ENCODE results near the gene SDHA. TPM values are rescaled to one million over a fixed set of nuclear protein-coding genes. Genes with fewer than 3 reads are reported as not detected.
"Not testable (repeated sequence)": the region's sequence is repeated elsewhere in the genome, so short reads cannot be mapped to it uniquely, and the experiment has no call there.

Gene SDHA
- total RNA-seq, 1 donor from 2014 or later: 86.3 TPM

DNA sequence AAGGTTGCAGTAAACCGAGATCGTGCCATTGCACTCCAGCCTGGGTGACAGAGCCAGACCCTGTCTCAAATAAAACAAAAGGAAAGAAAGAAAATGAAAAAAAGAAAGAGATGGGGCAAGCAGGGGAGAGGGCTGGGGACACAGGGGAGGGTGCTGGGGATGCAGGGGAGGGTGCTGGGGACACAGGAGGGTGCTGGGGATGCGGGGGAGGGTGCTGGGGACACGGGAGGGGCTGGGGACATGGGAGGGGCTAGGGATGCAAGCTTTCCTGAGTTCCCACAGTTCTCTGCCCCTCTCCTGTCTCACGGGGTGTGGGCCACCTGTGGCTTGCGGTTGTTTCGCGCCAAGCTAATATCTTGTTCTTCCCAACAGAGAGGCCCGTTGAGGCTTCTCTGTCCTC is 60.5 kb downstream of the SDHA start:
- peaks cover 27% of the 10 kb centered on the region for H3K9me3 Mint-ChIP-seq
- H3K27ac Mint-ChIP-seq: no peak overlapping the region
- no peaks in the 10 kb centered on the region for H3K27me3 Mint-ChIP-seq (ENCODE audit: low read depth)
- H3K4me1 Mint-ChIP-seq: peaks cover 2% of the 10 kb centered on the region
- DNase-seq (ENCODE audit: low spot score in 2 of 2, unreplicated experiment in 2 of 2): no peak
- H3K36me3 Mint-ChIP-seq: peaks cover 44% of the 10 kb centered on the region
- TF ChIP-seq, protein P1, sequence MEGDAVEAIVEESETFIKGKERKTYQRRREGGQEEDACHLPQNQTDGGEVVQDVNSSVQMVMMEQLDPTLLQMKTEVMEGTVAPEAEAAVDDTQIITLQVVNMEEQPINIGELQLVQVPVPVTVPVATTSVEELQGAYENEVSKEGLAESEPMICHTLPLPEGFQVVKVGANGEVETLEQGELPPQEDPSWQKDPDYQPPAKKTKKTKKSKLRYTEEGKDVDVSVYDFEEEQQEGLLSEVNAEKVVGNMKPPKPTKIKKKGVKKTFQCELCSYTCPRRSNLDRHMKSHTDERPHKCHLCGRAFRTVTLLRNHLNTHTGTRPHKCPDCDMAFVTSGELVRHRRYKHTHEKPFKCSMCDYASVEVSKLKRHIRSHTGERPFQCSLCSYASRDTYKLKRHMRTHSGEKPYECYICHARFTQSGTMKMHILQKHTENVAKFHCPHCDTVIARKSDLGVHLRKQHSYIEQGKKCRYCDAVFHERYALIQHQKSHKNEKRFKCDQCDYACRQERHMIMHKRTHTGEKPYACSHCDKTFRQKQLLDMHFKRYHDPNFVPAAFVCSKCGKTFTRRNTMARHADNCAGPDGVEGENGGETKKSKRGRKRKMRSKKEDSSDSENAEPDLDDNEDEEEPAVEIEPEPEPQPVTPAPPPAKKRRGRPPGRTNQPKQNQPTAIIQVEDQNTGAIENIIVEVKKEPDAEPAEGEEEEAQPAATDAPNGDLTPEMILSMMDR (IDR thresholded peaks at IDR 0.05; ENCODE audit: unreplicated experiment): no peak
- H3K4me3 Mint-ChIP-seq: no peak overlapping the region

DNA sequence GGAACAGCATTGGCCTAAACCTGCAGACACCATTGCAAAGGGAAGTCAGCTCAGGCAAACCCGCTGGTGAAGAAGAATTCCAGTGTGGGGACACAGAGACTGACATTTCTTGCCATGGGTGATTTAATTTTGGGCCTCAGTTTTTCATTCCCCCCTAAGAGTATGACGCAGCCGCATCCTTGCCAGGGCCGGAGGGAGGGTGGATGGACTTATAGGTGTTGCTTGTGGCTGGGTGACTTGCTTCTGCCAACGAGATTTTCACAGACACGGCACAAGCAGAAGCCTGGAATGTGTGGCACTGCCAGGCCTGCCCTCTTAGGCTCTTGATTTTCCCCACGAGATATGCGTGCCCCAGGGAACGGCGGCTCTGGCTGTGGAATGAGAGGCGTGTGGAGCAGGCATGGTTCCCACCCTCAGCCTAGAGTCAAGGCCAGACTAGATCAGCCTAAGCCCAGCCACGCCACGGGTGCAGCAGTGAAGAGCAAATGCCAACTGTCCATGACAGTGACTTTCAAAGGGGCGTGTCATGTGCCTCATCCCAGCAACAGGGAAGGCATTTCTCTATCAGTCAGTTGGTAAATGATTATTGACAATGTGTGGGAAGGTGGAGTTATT is 61.0 kb downstream of the SDHA start:
- not testable (repeated sequence) for H3K27ac Mint-ChIP-seq; DNase-seq (ENCODE audit: low spot score in 2 of 2, unreplicated experiment in 2 of 2); H3K4me1 Mint-ChIP-seq; H3K4me3 Mint-ChIP-seq; H3K27me3 Mint-ChIP-seq (ENCODE audit: low read depth)
- Mint-ChIP-seq H3K9me3 (peaks cover 32% of the 10 kb centered on the region), H3K36me3 (peaks cover 49% of the 10 kb centered on the region)

- Mint-ChIP-seq H3K27me3 (ENCODE audit: low read depth) (no peaks in the 10 kb centered on the region), H3K36me3 (peaks cover 42% of the 10 kb centered on the region), H3K4me1 (no peaks in the 10 kb centered on the region), H3K27ac (no peak overlapping the region), H3K4me3 (no peak overlapping the region), H3K9me3 (peaks cover 31% of the 10 kb centered on the region)
- TF ChIP-seq, protein P1 (IDR thresholded peaks at IDR 0.05; ENCODE audit: unreplicated experiment): no peak
- no peak for DNase-seq (ENCODE audit: low spot score in 2 of 2, unreplicated experiment in 2 of 2)
Observed at GRCh38 chr5:285991-286557, 68.0 kb downstream of the SDHA start.

- not testable (repeated sequence) for H3K27ac Mint-ChIP-seq; H3K4me1 Mint-ChIP-seq; H3K9me3 Mint-ChIP-seq; DNase-seq (ENCODE audit: low spot score in 2 of 2, unreplicated experiment in 2 of 2); H3K27me3 Mint-ChIP-seq (ENCODE audit: low read depth); H3K4me3 Mint-ChIP-seq
- H3K36me3 Mint-ChIP-seq: peaks cover 27% of the 10 kb centered on the region
Observed at GRCh38 chr5:290200-290599, 72.1 kb downstream of the SDHA start.

DNA sequence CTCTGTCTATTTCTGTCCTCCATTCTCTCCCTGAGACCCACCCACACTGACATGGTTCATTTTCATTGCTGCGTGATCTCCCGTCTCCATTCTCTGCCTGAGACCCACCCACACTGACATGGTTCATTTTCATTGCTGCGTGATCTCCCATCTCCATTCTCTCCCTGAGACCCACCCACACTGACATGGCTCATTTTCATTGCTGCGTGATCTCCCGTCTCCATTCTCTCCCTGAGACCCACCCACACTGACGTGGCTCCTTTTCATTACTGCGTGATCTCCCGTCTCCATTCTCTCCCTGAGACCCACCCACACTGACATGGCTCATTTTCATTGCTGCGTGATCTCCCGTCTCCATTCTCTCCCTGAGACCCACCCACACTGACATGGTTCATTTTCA is 73.2 kb downstream of the SDHA start:
- not testable (repeated sequence) for H3K27me3 Mint-ChIP-seq (ENCODE audit: low read depth); DNase-seq (ENCODE audit: low spot score in 2 of 2, unreplicated experiment in 2 of 2); H3K4me3 Mint-ChIP-seq; H3K4me1 Mint-ChIP-seq; H3K9me3 Mint-ChIP-seq; H3K27ac Mint-ChIP-seq
- peaks cover 21% of the 10 kb centered on the region for H3K36me3 Mint-ChIP-seq

GRCh38 chr5:294788-295187 is 76.7 kb downstream of the SDHA start:
- DNase-seq (ENCODE audit: low spot score in 2 of 2, unreplicated experiment in 2 of 2); H3K27me3 Mint-ChIP-seq (ENCODE audit: low read depth); H3K4me3 Mint-ChIP-seq; H3K27ac Mint-ChIP-seq; H3K9me3 Mint-ChIP-seq: not testable (repeated sequence)
- peaks cover 21% of the 10 kb centered on the region for H3K36me3 Mint-ChIP-seq
- H3K4me1 Mint-ChIP-seq: peaks cover 18% of the 10 kb centered on the region

- peaks cover 19% of the 10 kb centered on the region for H3K36me3 Mint-ChIP-seq
- H3K4me3 Mint-ChIP-seq; H3K9me3 Mint-ChIP-seq; H3K27me3 Mint-ChIP-seq (ENCODE audit: low read depth); H3K27ac Mint-ChIP-seq; DNase-seq (ENCODE audit: low spot score in 2 of 2, unreplicated experiment in 2 of 2): not testable (repeated sequence)
- H3K4me1 Mint-ChIP-seq: peaks cover 18% of the 10 kb centered on the region
Observed at GRCh38 chr5:296207-296606, 78.1 kb downstream of the SDHA start.

GRCh38 chr5:296954-297353 is 78.8 kb downstream of the SDHA start:
- not testable (repeated sequence) for H3K9me3 Mint-ChIP-seq; H3K4me3 Mint-ChIP-seq; H3K27ac Mint-ChIP-seq; H3K27me3 Mint-ChIP-seq (ENCODE audit: low read depth); DNase-seq (ENCODE audit: low spot score in 2 of 2, unreplicated experiment in 2 of 2)
- H3K4me1 Mint-ChIP-seq: peaks cover 24% of the 10 kb centered on the region
- H3K36me3 Mint-ChIP-seq: peaks cover 11% of the 10 kb centered on the region

DNA sequence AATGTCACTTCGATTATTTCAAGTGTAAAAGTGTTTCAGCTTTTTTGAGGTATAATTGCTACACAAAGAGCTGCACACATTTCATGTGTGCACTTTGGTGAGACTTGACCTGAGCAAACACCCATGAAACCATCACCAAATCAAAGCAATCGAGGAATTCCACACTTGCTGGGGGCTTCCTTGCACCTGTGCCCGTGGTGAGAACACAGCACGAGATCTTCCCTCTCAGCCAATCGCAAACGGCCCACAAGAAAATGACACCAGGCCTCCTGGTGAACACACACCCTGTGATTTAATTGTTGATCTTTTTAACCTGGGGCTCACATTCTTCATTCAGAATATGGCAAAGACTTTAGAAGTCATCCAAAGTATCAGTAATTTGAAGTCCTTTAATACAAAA is 79.3 kb downstream of the SDHA start:
- not testable (repeated sequence) for H3K27me3 Mint-ChIP-seq (ENCODE audit: low read depth); H3K9me3 Mint-ChIP-seq; DNase-seq (ENCODE audit: low spot score in 2 of 2, unreplicated experiment in 2 of 2); H3K36me3 Mint-ChIP-seq; H3K4me3 Mint-ChIP-seq
- peak overlapping the region; percentile 48 for H3K27ac Mint-ChIP-seq
- peaks cover 29% of the 10 kb centered on the region for H3K4me1 Mint-ChIP-seq

- H3K27ac Mint-ChIP-seq; H3K9me3 Mint-ChIP-seq; H3K36me3 Mint-ChIP-seq; H3K27me3 Mint-ChIP-seq (ENCODE audit: low read depth); DNase-seq (ENCODE audit: low spot score in 2 of 2, unreplicated experiment in 2 of 2); H3K4me3 Mint-ChIP-seq: not testable (repeated sequence)
- H3K4me1 Mint-ChIP-seq: peaks cover 36% of the 10 kb centered on the region
Observed at GRCh38 chr5:297991-298736, 80.0 kb downstream of the SDHA start.

Measured in mesothelial cell of epicardium (in vitro differentiated cells).